Neural cell (in vitro differentiated cells): ENCODE data around the gene MEMO1. TPM values are rescaled to one million over a fixed set of nuclear protein-coding genes. Genes with fewer than 3 reads are reported as not detected.
"Not testable (repeated sequence)": the region's sequence is repeated elsewhere in the genome, so short reads cannot be mapped to it uniquely, and the experiment has no call there.

Experiments
- H2AFZ ChIP-seq: fragments of 200-600, 300-800 bp; sonication (generic), shearing (Covaris generic); 2 replicates; pipeline ENCODE4 v1.6.0; 2014; ENCODE audit warnings: low read depth, mild to moderate bottlenecking, antibody characterized with exemption, low read length, moderate library complexity
- H3F3A ChIP-seq: fragments of 200-600 bp; shearing (Covaris generic); 2 replicates; pipeline ENCODE4 v1.6.1; 2016; ENCODE audit warnings: mild to moderate bottlenecking, moderate library complexity, mixed read lengths, antibody characterized with exemption, low read length; ENCODE audit not compliant: insufficient read depth, poor library complexity, severe bottlenecking
- H3K27ac ChIP-seq: fragments of 200-600, 300-800 bp; sonication (generic), shearing (Covaris generic); 2 replicates; pipeline ENCODE4 v1.5.1; 2014; ENCODE audit warnings: mild to moderate bottlenecking, low read length, moderate library complexity
- H3K27me3 ChIP-seq: fragments of 300-800, 200-600 bp; sonication (generic), shearing (Covaris generic); 2 replicates; pipeline ENCODE4 v1.6.0; 2014; ENCODE audit warnings: mild to moderate bottlenecking, low read depth, low read length, moderate library complexity; ENCODE audit not compliant: insufficient read depth
- H3K36me3 ChIP-seq: fragments of 300-800, 200-600 bp; sonication (generic), shearing (Covaris generic); 2 replicates; pipeline ENCODE4 v1.5.1; 2014; ENCODE audit warnings: mild to moderate bottlenecking, antibody characterized with exemption, low read length, moderate library complexity; ENCODE audit not compliant: insufficient read depth
- H3K4me2 ChIP-seq: fragments of 300-800, 200-600 bp; sonication (generic), shearing (Covaris generic); 2 replicates; pipeline ENCODE4 v1.6.0; 2014; ENCODE audit warnings: mild to moderate bottlenecking, low read length
- H3K4me3 ChIP-seq: fragments of 300-800, 200-600 bp; sonication (generic), shearing (Covaris generic); 2 replicates; pipeline ENCODE4 v1.5.1; 2014; ENCODE audit warnings: mild to moderate bottlenecking, low read length, moderate library complexity
- H3K79me2 ChIP-seq: fragments of 200-600 bp; shearing (Covaris generic); replicated peaks from 2 replicates; pipeline ENCODE4 v1.6.0; 2014; ENCODE audit warnings: mild to moderate bottlenecking, low read length, moderate library complexity; ENCODE audit not compliant: insufficient read depth
- H3K9ac ChIP-seq: fragments of 300-800, 200-600 bp; sonication (generic), shearing (Covaris generic); 2 replicates; pipeline ENCODE4 v1.6.1; 2016; ENCODE audit warnings: mild to moderate bottlenecking, low read length, mixed read lengths
- H3K9me2 ChIP-seq: fragments of 200-600 bp; shearing (Covaris generic); 2 replicates; pipeline ENCODE4 v1.6.1; 2016; ENCODE audit warnings: mild to moderate bottlenecking, low read length, mixed read lengths; ENCODE audit not compliant: insufficient read depth
- H3K9me3 ChIP-seq: fragments of 200-600, 300-800 bp; sonication (generic), shearing (Covaris generic); 2 replicates; pipeline ENCODE4 v1.6.1; 2016; ENCODE audit warnings: mild to moderate bottlenecking, mixed run types, low read length, moderate library complexity, mixed read lengths
- H4K20me1 ChIP-seq: fragments of 200-600 bp; shearing (Covaris generic); 2 replicates; pipeline ENCODE4 v1.6.1; 2016; ENCODE audit warnings: mild to moderate bottlenecking, mixed run types; ENCODE audit not compliant: insufficient read depth
- EP300 ChIP-seq: fragments of 450-650 bp; conservative IDR thresholded peaks from 2 replicates; pipeline ENCODE4 v1.6.1; 2014; ENCODE audit warnings: antibody characterized with exemption, mild to moderate bottlenecking, moderate library complexity; ENCODE audit not compliant: poor library complexity, severe bottlenecking
- EZH2 ChIP-seq: fragments of 200-600, 300-800 bp; shearing (Covaris generic), sonication (generic); IDR thresholded peaks from 2 replicates; pipeline ENCODE4 v1.6.1; 2014; ENCODE audit warnings: antibody characterized with exemption, low read length, borderline replicate concordance, mild to moderate bottlenecking; ENCODE audit not compliant: insufficient read depth, poor library complexity, severe bottlenecking
- MXI1 ChIP-seq: fragments of 450-650 bp; conservative IDR thresholded peaks from 2 replicates; pipeline ENCODE4 v1.6.1; 2014; ENCODE audit warnings: antibody characterized with exemption, mild to moderate bottlenecking; ENCODE audit not compliant: poor library complexity, severe bottlenecking
- POLR2AphosphoS5 ChIP-seq: IDR thresholded peaks from 2 replicates; pipeline ENCODE4 v1.6.1; 2012
- RAD21 ChIP-seq: fragments of 450-650 bp; conservative IDR thresholded peaks from 2 replicates; pipeline ENCODE4 v1.6.1; 2014; ENCODE audit warnings: antibody characterized with exemption, mild to moderate bottlenecking, moderate library complexity
- SMC3 ChIP-seq: fragments of 450-650 bp; conservative IDR thresholded peaks from 2 replicates; pipeline ENCODE4 v1.6.1; 2014; ENCODE audit warnings: antibody characterized with exemption, mild to moderate bottlenecking, moderate library complexity; ENCODE audit not compliant: poor library complexity
- TAF1 ChIP-seq: IDR thresholded peaks from 2 replicates; pipeline ENCODE4 v1.6.1; 2012; ENCODE audit warnings: low read depth
- polyA plus RNA-seq: library from polyadenylated mRNA; depleted of rRNA; stranded (reverse); fragments of >200 nt; gene quantifications from 2 replicates; pipeline ENCODE4 v1.2.3, GENCODE V29; 2014
- TF ChIP-seq, protein P1 (sequence below): IDR thresholded peaks from 2 replicates; pipeline ENCODE4 v1.6.1; 2012; ENCODE audit warnings: borderline replicate concordance
- TF ChIP-seq, protein P2 (sequence below): fragments of 450-650 bp; IDR thresholded peaks from 2 replicates; pipeline ENCODE4 v1.5.1; 2014; ENCODE audit warnings: antibody characterized with exemption, mild to moderate bottlenecking, moderate library complexity; ENCODE audit not compliant: poor library complexity, severe bottlenecking

MEMO1 gene
- polyA plus RNA-seq, 1 donor from 2014 or later = 124 TPM

DNA sequence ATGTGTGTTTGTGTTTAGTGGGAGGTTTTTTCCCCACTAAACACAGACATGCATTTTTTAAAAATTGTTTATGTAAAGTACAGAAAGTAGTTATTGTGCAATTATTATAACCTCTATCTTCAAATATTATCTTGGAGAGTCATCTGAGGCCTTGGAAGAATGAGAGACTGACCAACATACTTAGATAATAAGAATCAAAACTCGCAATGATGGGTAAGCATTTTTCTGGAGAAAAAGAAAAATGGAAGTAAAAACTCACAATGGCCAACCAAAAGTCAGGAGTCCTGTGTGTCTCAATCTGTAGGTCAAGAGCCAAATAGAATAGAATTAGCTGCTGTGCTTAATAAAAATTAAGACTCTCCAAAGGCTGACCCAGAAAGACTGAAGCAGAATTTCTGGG lies 43.0 kb downstream of the MEMO1 start:
- H3F3A ChIP-seq = no peaks in the 10 kb centered on the region
- H3K79me2 ChIP-seq = peaks cover 16% of the 10 kb centered on the region
- TF ChIP-seq RAD21 (no peak), EZH2 (no peak), TAF1 (no peak), SMC3 (no peak), MXI1 (no peak), EP300 (no peak), POLR2AphosphoS5 (no peak)
- TF ChIP-seq, protein P1, sequence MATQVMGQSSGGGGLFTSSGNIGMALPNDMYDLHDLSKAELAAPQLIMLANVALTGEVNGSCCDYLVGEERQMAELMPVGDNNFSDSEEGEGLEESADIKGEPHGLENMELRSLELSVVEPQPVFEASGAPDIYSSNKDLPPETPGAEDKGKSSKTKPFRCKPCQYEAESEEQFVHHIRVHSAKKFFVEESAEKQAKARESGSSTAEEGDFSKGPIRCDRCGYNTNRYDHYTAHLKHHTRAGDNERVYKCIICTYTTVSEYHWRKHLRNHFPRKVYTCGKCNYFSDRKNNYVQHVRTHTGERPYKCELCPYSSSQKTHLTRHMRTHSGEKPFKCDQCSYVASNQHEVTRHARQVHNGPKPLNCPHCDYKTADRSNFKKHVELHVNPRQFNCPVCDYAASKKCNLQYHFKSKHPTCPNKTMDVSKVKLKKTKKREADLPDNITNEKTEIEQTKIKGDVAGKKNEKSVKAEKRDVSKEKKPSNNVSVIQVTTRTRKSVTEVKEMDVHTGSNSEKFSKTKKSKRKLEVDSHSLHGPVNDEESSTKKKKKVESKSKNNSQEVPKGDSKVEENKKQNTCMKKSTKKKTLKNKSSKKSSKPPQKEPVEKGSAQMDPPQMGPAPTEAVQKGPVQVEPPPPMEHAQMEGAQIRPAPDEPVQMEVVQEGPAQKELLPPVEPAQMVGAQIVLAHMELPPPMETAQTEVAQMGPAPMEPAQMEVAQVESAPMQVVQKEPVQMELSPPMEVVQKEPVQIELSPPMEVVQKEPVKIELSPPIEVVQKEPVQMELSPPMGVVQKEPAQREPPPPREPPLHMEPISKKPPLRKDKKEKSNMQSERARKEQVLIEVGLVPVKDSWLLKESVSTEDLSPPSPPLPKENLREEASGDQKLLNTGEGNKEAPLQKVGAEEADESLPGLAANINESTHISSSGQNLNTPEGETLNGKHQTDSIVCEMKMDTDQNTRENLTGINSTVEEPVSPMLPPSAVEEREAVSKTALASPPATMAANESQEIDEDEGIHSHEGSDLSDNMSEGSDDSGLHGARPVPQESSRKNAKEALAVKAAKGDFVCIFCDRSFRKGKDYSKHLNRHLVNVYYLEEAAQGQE = no peak
- TF ChIP-seq, protein P2, sequence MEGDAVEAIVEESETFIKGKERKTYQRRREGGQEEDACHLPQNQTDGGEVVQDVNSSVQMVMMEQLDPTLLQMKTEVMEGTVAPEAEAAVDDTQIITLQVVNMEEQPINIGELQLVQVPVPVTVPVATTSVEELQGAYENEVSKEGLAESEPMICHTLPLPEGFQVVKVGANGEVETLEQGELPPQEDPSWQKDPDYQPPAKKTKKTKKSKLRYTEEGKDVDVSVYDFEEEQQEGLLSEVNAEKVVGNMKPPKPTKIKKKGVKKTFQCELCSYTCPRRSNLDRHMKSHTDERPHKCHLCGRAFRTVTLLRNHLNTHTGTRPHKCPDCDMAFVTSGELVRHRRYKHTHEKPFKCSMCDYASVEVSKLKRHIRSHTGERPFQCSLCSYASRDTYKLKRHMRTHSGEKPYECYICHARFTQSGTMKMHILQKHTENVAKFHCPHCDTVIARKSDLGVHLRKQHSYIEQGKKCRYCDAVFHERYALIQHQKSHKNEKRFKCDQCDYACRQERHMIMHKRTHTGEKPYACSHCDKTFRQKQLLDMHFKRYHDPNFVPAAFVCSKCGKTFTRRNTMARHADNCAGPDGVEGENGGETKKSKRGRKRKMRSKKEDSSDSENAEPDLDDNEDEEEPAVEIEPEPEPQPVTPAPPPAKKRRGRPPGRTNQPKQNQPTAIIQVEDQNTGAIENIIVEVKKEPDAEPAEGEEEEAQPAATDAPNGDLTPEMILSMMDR = no peak
- no peaks in the 10 kb centered on the region for H3K9me2 ChIP-seq
- no peak overlapping the region for H3K4me2 ChIP-seq
- H3K9me3 ChIP-seq = no peaks in the 10 kb centered on the region
- H3K36me3 ChIP-seq = no peaks in the 10 kb centered on the region
- H2AFZ ChIP-seq = no peak overlapping the region
- no peaks in the 10 kb centered on the region for H3K27me3 ChIP-seq
- no peak overlapping the region for H3K27ac ChIP-seq
- H4K20me1 ChIP-seq = no peaks in the 10 kb centered on the region
- H3K9ac ChIP-seq = no peak overlapping the region
- no peak overlapping the region for H3K4me3 ChIP-seq

DNA sequence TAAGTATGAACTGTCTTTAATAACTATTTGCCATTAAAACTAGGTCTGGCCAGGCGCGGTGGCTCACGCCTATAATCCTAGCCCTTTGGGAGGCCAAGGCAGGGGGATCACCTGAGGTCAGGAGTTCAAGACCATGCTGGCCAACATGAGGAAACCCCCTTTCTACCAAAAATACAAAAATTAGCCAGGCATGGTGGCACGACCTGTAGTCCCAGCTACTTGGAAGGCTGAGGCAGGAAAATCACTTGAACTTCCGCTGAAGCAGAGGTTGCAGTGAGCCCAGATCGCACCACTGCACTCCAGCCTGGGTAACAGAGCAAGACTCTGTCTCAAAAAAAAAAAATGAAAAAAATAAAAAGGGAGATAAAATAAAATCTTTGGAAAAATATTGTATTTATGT lies 44.4 kb downstream of the MEMO1 start:
- H2AFZ ChIP-seq, H3K27ac ChIP-seq, H3K9ac ChIP-seq, H4K20me1 ChIP-seq, H3K79me2 ChIP-seq, H3K27me3 ChIP-seq, H3K36me3 ChIP-seq, H3K9me2 ChIP-seq, H3K4me3 ChIP-seq, H3F3A ChIP-seq, H3K9me3 ChIP-seq, H3K4me2 ChIP-seq: not testable (repeated sequence)

DNA sequence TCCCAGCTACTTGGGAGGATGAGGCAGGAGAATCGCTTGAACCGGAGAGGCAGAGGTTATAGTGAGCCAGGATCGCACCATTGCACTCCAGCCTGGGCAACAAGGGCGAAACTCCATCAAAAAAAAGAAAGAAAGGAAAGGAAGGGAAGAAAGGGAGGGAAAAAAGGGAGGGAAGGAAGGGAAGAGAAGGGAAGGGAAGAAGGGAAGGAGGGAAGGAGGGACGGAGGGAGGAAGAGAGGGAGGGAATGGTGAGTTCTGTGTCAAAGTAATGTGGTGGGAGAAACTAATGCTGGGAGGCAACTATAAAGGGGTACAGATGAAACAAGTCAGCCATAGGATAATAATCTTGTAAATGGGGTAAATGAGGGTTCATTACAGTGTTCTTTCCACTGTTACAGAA lies 45.7 kb downstream of the MEMO1 start:
- Histone ChIP-seq H3K9ac (no peak overlapping the region), H3K27ac (no peak overlapping the region), H3K79me2 (peaks cover 11% of the 10 kb centered on the region), H2AFZ (no peak overlapping the region), H3F3A (no peaks in the 10 kb centered on the region), H3K4me2 (no peak overlapping the region), H3K36me3 (no peaks in the 10 kb centered on the region), H3K4me3 (no peak overlapping the region), H3K9me2 (no peaks in the 10 kb centered on the region), H3K9me3 (no peaks in the 10 kb centered on the region), H4K20me1 (no peaks in the 10 kb centered on the region), H3K27me3 (no peaks in the 10 kb centered on the region)
- TF ChIP-seq RAD21 = no peak
- TF ChIP-seq EZH2 = no peak
- no peak for TF ChIP-seq EP300
- no peak for TF ChIP-seq MXI1
- no peak for TF ChIP-seq SMC3
- TF ChIP-seq, protein P1 = no peak
- TF ChIP-seq, protein P2 = no peak
- no peak for TF ChIP-seq POLR2AphosphoS5
- TF ChIP-seq TAF1 = no peak
